Stimulated activated CD4-positive, alpha-beta T cell treated with anti-CD3 and anti-CD28 coated beads, Interleukin-2, amount 100 ng/mL, for 4 hours (primary cell): ENCODE results near the gene IKZF1.

Source experiments
- DNase-seq: peaks from one replicate; pipeline ENCODE4 v3.0.0-alpha.2; 2020; ENCODE audit warnings: low read depth

The IKZF1 gene

GRCh38 chr7:50376056-50376820 lies 71.7 kb downstream of the IKZF1 start:
- DNase-seq: no peak

GRCh38 chr7:50377356-50377755 lies 72.8 kb downstream of the IKZF1 start:
- DNase-seq: no peak

- DNase-seq: no peak
These were observed 74.6 kb downstream of the IKZF1 start for GRCh38 chr7:50379082-50379481.

DNA sequence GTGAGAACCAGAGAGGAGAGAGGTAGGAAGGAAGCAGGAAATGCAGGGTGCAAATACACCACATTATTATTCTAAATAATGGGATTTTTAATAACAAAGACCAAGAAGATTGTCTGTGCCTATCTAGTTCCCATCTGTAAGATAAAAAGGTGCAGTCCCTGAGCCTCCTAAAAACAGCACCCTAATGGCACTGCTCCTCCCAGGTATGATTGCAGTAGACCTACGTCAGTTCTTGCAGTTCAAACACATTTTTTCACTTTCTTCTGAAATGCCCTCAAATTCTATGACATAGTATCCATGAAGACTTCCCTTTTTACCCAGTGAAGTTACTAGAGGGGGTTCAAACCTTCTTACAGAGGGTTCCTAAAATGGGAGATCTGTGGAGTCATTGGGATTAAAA lies 75.0 kb downstream of the IKZF1 start:
- no peak for DNase-seq

GRCh38 chr7:50382455-50382854 lies 77.9 kb downstream of the IKZF1 start:
- no peak for DNase-seq

DNA sequence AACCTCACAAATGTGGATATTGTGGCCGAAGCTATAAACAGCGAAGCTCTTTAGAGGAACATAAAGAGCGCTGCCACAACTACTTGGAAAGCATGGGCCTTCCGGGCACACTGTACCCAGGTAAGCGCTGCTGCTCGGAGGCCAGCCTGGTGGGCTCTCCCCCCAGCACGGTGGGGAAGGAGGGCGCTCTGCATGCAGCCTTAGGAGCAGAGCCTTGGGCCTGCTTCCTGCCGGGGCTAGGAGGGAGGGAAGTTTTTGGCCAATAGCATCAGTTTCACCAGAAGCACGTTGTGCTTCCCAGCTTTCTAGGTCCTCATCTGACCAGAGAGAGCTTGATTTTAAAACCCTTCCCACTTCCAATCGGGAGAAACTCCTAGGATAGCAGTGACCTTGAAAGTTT lies 82.8 kb downstream of the IKZF1 start:
- DNase-seq: no peak

GRCh38 chr7:50389961-50390360 lies 85.4 kb downstream of the IKZF1 start:
- peak; percentile 16 for DNase-seq

DNA sequence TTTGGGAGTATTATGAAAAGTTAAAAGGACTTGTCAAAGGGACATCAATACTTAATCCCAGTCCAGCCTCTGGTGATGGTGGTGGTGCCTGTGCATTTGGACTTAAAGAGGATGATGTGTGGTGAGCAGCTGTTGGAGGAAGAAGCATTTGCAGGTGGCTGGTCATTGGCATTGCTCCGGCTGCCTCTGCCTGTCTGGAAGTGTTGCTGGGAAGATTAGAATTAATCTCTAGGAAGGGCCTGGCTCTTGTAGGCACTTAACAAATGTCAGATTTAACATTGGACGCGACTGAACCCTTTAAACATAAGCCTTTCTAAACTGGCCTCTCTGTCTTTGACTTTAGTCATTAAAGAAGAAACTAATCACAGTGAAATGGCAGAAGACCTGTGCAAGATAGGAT lies 86.9 kb downstream of the IKZF1 start:
- DNase-seq: no peak

GRCh38 chr7:50393076-50393475 lies 88.6 kb downstream of the IKZF1 start:
- peak; percentile 39 for DNase-seq

- peak; percentile 21 for DNase-seq
These were observed 89.2 kb downstream of the IKZF1 start for GRCh38 chr7:50393547-50394252.

- no peak for DNase-seq
These were observed 89.8 kb downstream of the IKZF1 start for GRCh38 chr7:50394315-50394714.

DNA sequence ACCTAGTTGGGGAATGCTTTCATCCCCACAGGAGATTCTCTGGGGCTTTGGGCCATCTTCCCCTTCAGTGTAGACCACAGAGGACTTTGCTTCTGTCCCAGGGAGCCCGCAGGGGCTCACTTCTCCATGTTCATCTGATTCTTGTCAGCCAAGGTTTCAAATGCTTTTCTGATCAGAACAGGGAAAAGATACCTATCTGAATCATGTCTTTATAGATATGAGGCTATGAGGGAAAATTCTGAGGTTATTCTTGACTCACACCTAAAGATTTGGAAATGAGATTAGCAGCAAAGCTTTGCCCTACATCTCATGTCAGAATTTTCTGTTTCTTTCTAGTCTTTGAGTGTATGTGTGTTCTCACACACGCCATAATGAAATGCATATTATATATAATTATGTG lies 92.3 kb downstream of the IKZF1 start:
- no peak for DNase-seq

- peak; percentile 13 for DNase-seq
These were observed 92.9 kb downstream of the IKZF1 start for GRCh38 chr7:50397320-50397970.

GRCh38 chr7:50397971-50398324 lies 93.4 kb downstream of the IKZF1 start:
- DNase-seq: no peak

GRCh38 chr7:50399206-50399605 lies 94.7 kb downstream of the IKZF1 start:
- no peak for DNase-seq

GRCh38 chr7:50399635-50400034 lies 95.1 kb downstream of the IKZF1 start:
- no peak for DNase-seq

GRCh38 chr7:50400114-50400513 lies 95.6 kb downstream of the IKZF1 start:
- DNase-seq: no peak

DNA sequence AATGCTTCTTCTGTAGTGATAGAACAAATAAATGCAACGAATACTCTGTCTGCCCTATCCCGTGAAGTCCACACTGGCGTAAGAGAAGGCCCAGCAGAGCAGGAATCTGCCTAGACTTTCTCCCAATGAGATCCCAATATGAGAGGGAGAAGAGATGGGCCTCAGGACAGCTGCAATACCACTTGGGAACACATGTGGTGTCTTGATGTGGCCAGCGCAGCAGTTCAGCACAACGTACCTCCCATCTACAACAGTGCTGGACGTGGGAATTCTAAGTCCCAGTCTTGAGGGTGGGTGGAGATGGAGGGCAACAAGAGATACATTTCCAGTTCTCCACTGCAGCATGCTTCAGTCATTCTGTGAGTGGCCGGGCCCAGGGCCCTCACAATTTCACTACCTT lies 99.9 kb downstream of the IKZF1 start:
- DNase-seq: no peak

GRCh38 chr7:50405221-50405620 lies 100.7 kb downstream of the IKZF1 start:
- no peak for DNase-seq

GRCh38 chr7:50406935-50407334 lies 102.4 kb downstream of the IKZF1 start:
- no peak for DNase-seq

DNA sequence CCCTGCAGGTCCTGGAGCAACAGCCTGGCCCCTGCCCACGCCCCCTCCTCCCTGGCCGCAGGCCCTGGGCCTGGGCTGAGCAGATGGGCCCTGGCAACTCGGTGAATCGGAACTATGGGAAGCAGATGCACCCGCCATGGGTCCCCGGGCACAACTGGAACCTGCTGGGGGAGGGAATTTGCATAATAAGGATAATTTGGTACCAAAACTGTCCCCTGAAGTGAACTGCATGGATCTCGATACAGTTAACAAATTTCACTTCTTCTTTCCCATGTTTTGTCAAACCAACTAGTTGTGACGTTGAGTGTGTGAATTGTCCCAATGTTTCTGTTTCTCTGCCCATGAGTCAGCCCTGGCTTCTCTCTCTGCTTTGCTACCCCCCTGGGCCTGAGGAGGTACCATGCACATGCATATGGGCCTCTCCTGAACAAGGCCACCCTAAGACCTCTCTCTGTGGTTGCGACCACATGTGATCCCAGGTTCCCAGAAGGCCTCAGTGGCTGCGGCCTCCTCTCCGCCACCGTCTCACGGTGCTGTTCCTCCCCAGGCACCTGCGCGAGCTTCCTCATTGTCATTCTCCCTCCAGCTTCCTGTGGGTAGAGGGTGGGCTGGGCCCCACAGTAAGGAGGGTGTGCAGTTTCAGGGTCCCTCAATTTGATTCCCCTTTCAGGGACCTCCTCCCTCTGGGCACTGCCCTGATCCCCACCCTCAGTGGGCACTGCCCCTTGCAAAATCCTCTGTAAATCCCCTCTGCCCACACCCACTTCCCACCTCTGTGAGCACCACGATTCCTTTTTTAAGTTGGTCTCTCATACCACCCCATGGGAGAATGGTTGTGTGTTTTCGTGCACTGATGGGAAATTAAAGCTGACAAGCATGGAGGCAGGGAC lies 105.6 kb downstream of the IKZF1 start:
- DNase-seq: no peak

GRCh38 chr7:50411332-50411731 lies 106.8 kb downstream of the IKZF1 start:
- DNase-seq: no peak
